ENCODE measurements around the gene KNTC1. TPM values are rescaled to one million over a fixed set of nuclear protein-coding genes. Genes with fewer than 3 reads are reported as not detected.
"Not testable (repeated sequence)": the region's sequence is repeated elsewhere in the genome, so short reads cannot be mapped to it uniquely, and the experiment has no call there.

The KNTC1 gene
- polyA plus RNA-seq, 1 donor (not counting 4 experiments of a cell fraction or from before 2014, with no cell fraction given), result 18.6 TPM

DNA sequence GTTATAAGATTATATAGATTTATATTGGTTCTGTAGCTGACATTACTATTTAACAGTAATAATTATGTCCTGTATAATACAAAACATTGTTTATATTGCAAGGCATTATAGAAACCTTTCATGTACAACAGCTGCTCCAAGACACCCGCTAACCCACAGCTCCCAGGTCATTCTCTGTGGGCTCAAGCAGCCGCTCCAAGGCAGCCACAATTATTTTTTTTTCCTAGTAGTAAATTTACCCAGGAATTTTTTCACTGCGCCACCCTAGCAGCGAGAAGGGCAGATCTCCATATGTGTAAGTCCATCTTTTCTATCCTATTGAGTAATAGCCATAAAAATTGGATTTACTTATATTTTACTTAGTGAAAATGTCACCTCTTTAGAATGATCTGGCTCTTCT is 36.3 kb downstream of the KNTC1 start:
- no peaks in the 10 kb centered on the region for H3K27me3 ChIP-seq (ENCODE audit: control insufficient read depth, extremely low read depth, insufficient read depth, low read length)
- H3K79me2 ChIP-seq (ENCODE audit: control insufficient read depth, insufficient read depth, low read length), result no peaks in the 10 kb centered on the region
- no peaks in the 10 kb centered on the region for H3K9me1 ChIP-seq (ENCODE audit: control insufficient read depth, extremely low read depth, insufficient read depth, low read length)
- FAIRE-seq (no peak), DNase-seq (ENCODE audit: low read depth, low spot score) (no peak)
- H3K4me2 ChIP-seq (ENCODE audit: control insufficient read depth, extremely low read depth, insufficient read depth, low read depth, low read length), result no peak overlapping the region
- no peaks in the 10 kb centered on the region for H3K36me3 ChIP-seq (ENCODE audit: control insufficient read depth in 2 of 2, extremely low read depth in 1 of 2, insufficient read depth in 2 of 2, low read length in 2 of 2)
- no peak overlapping the region for H3K4me3 ChIP-seq (ENCODE audit: control insufficient read depth in 2 of 3, extremely low read depth in 1 of 3, insufficient read depth in 2 of 3, low read depth in 1 of 3, low read length in 3 of 3)
- no peak overlapping the region for H3K9ac ChIP-seq (ENCODE audit: control insufficient read depth, extremely low read depth, insufficient read depth, low read length)
- no peak overlapping the region for H2AFZ ChIP-seq (ENCODE audit: control insufficient read depth, low read length)
- dilution Hi-C loops (cut with MboI; ENCODE audit: extremely low pct_ligation_motif_present, low sequenced_read_pairs), result no loop called here
- TF ChIP-seq, protein P1, sequence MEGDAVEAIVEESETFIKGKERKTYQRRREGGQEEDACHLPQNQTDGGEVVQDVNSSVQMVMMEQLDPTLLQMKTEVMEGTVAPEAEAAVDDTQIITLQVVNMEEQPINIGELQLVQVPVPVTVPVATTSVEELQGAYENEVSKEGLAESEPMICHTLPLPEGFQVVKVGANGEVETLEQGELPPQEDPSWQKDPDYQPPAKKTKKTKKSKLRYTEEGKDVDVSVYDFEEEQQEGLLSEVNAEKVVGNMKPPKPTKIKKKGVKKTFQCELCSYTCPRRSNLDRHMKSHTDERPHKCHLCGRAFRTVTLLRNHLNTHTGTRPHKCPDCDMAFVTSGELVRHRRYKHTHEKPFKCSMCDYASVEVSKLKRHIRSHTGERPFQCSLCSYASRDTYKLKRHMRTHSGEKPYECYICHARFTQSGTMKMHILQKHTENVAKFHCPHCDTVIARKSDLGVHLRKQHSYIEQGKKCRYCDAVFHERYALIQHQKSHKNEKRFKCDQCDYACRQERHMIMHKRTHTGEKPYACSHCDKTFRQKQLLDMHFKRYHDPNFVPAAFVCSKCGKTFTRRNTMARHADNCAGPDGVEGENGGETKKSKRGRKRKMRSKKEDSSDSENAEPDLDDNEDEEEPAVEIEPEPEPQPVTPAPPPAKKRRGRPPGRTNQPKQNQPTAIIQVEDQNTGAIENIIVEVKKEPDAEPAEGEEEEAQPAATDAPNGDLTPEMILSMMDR (optimal IDR thresholded peaks at IDR 0.05 in 1 of 3, IDR thresholded peaks at IDR 0.05 in 1 of 3, conservative IDR thresholded peaks at IDR 0.05 in 1 of 3; ENCODE audit: extremely low read depth in 1 of 3, insufficient read depth in 2 of 3, low read length in 3 of 3), result no peak
- no peaks in the 10 kb centered on the region for H4K20me1 ChIP-seq (ENCODE audit: control insufficient read depth, extremely low read depth, insufficient read depth, low read length)
- no peak overlapping the region for H3K27ac ChIP-seq (ENCODE audit: control insufficient read depth, insufficient read depth, low read length)
- H3K4me1 ChIP-seq (ENCODE audit: control insufficient read depth, extremely low read depth, insufficient read depth, low read length), result no peaks in the 10 kb centered on the region
- H3K9me3 ChIP-seq (ENCODE audit: control insufficient read depth, low read depth, low read length), result no peaks in the 10 kb centered on the region

DNA sequence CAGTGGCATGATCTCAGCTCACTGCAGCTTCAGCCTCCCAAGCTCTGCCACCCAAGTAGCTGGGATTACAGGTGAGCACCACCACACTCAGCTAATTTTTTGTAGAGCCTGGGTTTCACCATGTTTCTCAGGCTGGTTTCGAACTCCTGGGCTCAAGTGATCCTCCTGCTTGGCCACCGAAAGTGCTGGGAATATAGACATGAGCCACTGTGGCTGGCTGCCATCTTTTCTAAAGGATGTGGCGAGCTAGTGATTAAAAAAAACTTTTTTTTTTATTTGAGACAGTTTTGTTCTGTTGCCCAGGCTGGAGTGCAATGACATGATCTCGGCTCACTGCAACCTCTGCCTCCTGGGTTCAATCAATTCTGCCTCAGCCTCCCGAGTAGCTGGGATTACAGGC is 39.8 kb downstream of the KNTC1 start:
- H3K27me3 ChIP-seq (ENCODE audit: control insufficient read depth, extremely low read depth, insufficient read depth, low read length); dilution Hi-C loops (cut with MboI; ENCODE audit: extremely low pct_ligation_motif_present, low sequenced_read_pairs); H3K79me2 ChIP-seq (ENCODE audit: control insufficient read depth, insufficient read depth, low read length); H3K36me3 ChIP-seq (ENCODE audit: control insufficient read depth in 2 of 2, extremely low read depth in 1 of 2, insufficient read depth in 2 of 2, low read length in 2 of 2); H3K9ac ChIP-seq (ENCODE audit: control insufficient read depth, extremely low read depth, insufficient read depth, low read length); H3K4me3 ChIP-seq (ENCODE audit: control insufficient read depth in 2 of 3, extremely low read depth in 1 of 3, insufficient read depth in 2 of 3, low read depth in 1 of 3, low read length in 3 of 3); H2AFZ ChIP-seq (ENCODE audit: control insufficient read depth, low read length); H3K4me2 ChIP-seq (ENCODE audit: control insufficient read depth, extremely low read depth, insufficient read depth, low read depth, low read length); H3K9me3 ChIP-seq (ENCODE audit: control insufficient read depth, low read depth, low read length); H4K20me1 ChIP-seq (ENCODE audit: control insufficient read depth, extremely low read depth, insufficient read depth, low read length); FAIRE-seq; DNase-seq (ENCODE audit: low read depth, low spot score); H3K27ac ChIP-seq (ENCODE audit: control insufficient read depth, insufficient read depth, low read length); H3K4me1 ChIP-seq (ENCODE audit: control insufficient read depth, extremely low read depth, insufficient read depth, low read length); H3K9me1 ChIP-seq (ENCODE audit: control insufficient read depth, extremely low read depth, insufficient read depth, low read length): not testable (repeated sequence)

DNA sequence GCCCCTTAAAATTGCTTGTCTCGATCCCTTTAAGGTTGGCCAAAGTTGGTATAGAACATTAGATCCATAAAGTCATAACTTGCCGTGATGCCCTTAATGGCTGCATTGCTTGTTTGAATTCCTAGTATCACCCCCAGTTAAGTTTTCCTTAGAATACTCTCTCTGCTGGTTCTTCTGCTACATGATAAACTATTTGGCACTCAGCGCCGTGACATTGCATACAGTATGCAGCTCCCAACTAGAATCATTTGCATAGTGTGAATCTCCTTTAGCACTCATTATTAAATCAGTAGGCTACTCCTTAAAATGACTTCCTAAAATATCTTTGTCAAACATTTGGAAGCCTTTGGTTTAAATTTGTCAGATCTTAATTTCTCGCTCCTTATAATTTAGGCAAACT is 42.2 kb downstream of the KNTC1 start:
- H3K27me3 ChIP-seq (ENCODE audit: control insufficient read depth, extremely low read depth, insufficient read depth, low read length), result no peaks in the 10 kb centered on the region
- no peaks in the 10 kb centered on the region for H3K9me3 ChIP-seq (ENCODE audit: control insufficient read depth, low read depth, low read length)
- no peak overlapping the region for H3K4me3 ChIP-seq (ENCODE audit: control insufficient read depth in 2 of 3, extremely low read depth in 1 of 3, insufficient read depth in 2 of 3, low read depth in 1 of 3, low read length in 3 of 3)
- no peak overlapping the region for H2AFZ ChIP-seq (ENCODE audit: control insufficient read depth, low read length)
- dilution Hi-C loops (cut with MboI; ENCODE audit: extremely low pct_ligation_motif_present, low sequenced_read_pairs), result no loop called here
- DNase-seq (ENCODE audit: low read depth, low spot score) (no peak), FAIRE-seq (peak; percentile 5)
- H3K9me1 ChIP-seq (ENCODE audit: control insufficient read depth, extremely low read depth, insufficient read depth, low read length), result no peaks in the 10 kb centered on the region
- no peak overlapping the region for H3K27ac ChIP-seq (ENCODE audit: control insufficient read depth, insufficient read depth, low read length)
- H3K4me2 ChIP-seq (ENCODE audit: control insufficient read depth, extremely low read depth, insufficient read depth, low read depth, low read length), result no peak overlapping the region
- no peaks in the 10 kb centered on the region for H4K20me1 ChIP-seq (ENCODE audit: control insufficient read depth, extremely low read depth, insufficient read depth, low read length)
- no peak overlapping the region for H3K9ac ChIP-seq (ENCODE audit: control insufficient read depth, extremely low read depth, insufficient read depth, low read length)
- H3K79me2 ChIP-seq (ENCODE audit: control insufficient read depth, insufficient read depth, low read length), result no peaks in the 10 kb centered on the region
- no peak for TF ChIP-seq EZH2 (IDR thresholded peaks at IDR 0.05; ENCODE audit: low read length)
- TF ChIP-seq, protein P1 (optimal IDR thresholded peaks at IDR 0.05 in 1 of 3, IDR thresholded peaks at IDR 0.05 in 1 of 3, conservative IDR thresholded peaks at IDR 0.05 in 1 of 3; ENCODE audit: extremely low read depth in 1 of 3, insufficient read depth in 2 of 3, low read length in 3 of 3), result no peak
- no peaks in the 10 kb centered on the region for H3K4me1 ChIP-seq (ENCODE audit: control insufficient read depth, extremely low read depth, insufficient read depth, low read length)
- H3K36me3 ChIP-seq (ENCODE audit: control insufficient read depth in 2 of 2, extremely low read depth in 1 of 2, insufficient read depth in 2 of 2, low read length in 2 of 2), result peaks cover 0 to 8% of the 10 kb centered on the region in 2 experiments

DNA sequence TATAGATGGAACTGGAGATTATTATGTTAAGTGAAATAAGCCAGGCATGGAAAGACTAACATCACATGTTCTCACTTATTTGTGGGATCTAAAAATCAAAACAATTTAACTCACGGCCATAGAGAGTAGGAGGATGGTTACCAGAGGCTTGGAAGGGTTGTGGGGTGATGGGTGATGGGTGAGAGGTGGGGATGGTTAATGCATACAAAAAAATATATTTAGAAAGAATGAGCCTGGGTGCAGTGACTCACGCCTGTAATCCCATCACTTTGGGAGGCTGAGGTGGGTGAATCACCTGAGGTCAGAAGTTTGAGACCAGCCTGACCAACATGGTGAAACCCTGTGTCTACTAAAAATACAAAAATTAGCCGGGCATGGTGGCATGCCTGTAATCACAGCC is 43.0 kb downstream of the KNTC1 start:
- DNase-seq (ENCODE audit: low read depth, low spot score); H4K20me1 ChIP-seq (ENCODE audit: control insufficient read depth, extremely low read depth, insufficient read depth, low read length); H3K79me2 ChIP-seq (ENCODE audit: control insufficient read depth, insufficient read depth, low read length); H3K9ac ChIP-seq (ENCODE audit: control insufficient read depth, extremely low read depth, insufficient read depth, low read length); H2AFZ ChIP-seq (ENCODE audit: control insufficient read depth, low read length); H3K27me3 ChIP-seq (ENCODE audit: control insufficient read depth, extremely low read depth, insufficient read depth, low read length); H3K9me3 ChIP-seq (ENCODE audit: control insufficient read depth, low read depth, low read length); H3K27ac ChIP-seq (ENCODE audit: control insufficient read depth, insufficient read depth, low read length); H3K4me1 ChIP-seq (ENCODE audit: control insufficient read depth, extremely low read depth, insufficient read depth, low read length); FAIRE-seq; H3K4me3 ChIP-seq (ENCODE audit: control insufficient read depth in 2 of 3, extremely low read depth in 1 of 3, insufficient read depth in 2 of 3, low read depth in 1 of 3, low read length in 3 of 3); H3K4me2 ChIP-seq (ENCODE audit: control insufficient read depth, extremely low read depth, insufficient read depth, low read depth, low read length); dilution Hi-C loops (cut with MboI; ENCODE audit: extremely low pct_ligation_motif_present, low sequenced_read_pairs); H3K9me1 ChIP-seq (ENCODE audit: control insufficient read depth, extremely low read depth, insufficient read depth, low read length): not testable (repeated sequence)
- H3K36me3 ChIP-seq (ENCODE audit: control insufficient read depth in 2 of 2, extremely low read depth in 1 of 2, insufficient read depth in 2 of 2, low read length in 2 of 2), result peaks cover 0 to 12% of the 10 kb centered on the region in 2 experiments

All from keratinocyte (primary cell).